ENCODE results near the gene ARL6IP1. TPM values are rescaled to one million over a fixed set of nuclear protein-coding genes. Genes with fewer than 3 reads are reported as not detected.

ARL6IP1 gene
- total RNA-seq, 1 experiment from 2014 or later = 197 TPM

DNA sequence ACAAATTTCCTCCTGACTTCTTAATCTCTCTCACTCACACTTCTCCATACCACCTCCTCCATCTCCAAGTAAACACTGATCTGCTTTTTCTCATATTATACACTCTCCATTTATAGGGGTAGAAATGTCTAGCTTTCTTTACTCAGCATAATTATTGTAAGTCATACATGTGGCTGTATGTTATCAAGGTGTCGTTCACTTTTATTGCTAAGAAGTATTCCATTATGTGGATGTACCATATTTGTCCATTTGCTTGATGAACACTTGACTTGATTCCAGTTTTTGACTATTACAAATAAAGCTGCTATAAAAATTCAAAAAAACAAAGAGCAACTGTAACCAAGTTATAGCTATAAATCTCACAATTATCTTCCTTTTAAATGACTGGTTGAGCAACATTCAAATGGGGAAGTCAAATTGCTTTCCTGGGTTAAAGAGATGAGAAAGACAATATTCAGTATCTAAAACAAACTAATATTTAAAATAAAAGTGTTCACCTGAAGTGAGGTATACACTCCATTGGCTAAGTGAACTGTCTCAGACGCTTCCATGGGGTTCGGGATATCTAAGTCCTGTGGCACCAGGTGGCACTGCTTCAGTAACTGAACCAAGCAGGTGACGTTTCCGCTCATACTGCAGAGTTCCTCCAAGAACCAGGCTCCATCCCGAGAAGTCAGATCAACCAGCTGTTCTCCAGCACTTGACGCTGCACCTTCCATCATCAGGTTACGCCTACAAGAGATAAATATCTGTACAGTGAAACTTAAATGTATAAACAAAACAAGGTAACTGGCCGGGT is 32.6 kb upstream of the ARL6IP1 start:
- Histone ChIP-seq H3K9me3 (ENCODE audit: control insufficient read depth, low read depth, low read length) (no peaks in the 10 kb centered on the region), H4K8ac (replicated peaks; ENCODE audit: insufficient read length, low read depth, low read length) (no peak overlapping the region), H3K23me2 (ENCODE audit: insufficient read length, low read depth, low read length, poor library complexity, severe bottlenecking) (no peaks in the 10 kb centered on the region), H3K18ac (ENCODE audit: insufficient read length, low read depth, low read length) (no peak overlapping the region), H3K4me1 (ENCODE audit: insufficient read depth, low read length) (no peaks in the 10 kb centered on the region), H2BK5ac (ENCODE audit: insufficient read length, low read length) (no peak overlapping the region), H2BK12ac (ENCODE audit: insufficient read length, low read depth, low read length) (no peak overlapping the region), H4K20me1 (ENCODE audit: control insufficient read depth, insufficient read depth, insufficient read length) (no peaks in the 10 kb centered on the region), H3K79me1 (ENCODE audit: insufficient read depth, low read depth, low read length, poor library complexity, severe bottlenecking) (no peaks in the 10 kb centered on the region), H3K4ac (ENCODE audit: low read depth, low read length) (no peak overlapping the region), H3K79me2 (ENCODE audit: insufficient read depth, low read length) (no peaks in the 10 kb centered on the region), H4K91ac (ENCODE audit: insufficient read length, low read depth, low read length) (no peak overlapping the region), H3K56ac (ENCODE audit: insufficient read length, low read depth, low read length) (no peak overlapping the region), H2BK20ac (ENCODE audit: low read depth, low read length, poor library complexity, severe bottlenecking) (no peak overlapping the region), H3K23ac (ENCODE audit: insufficient read length, low read depth, low read length) (no peak overlapping the region), H3K9ac (ENCODE audit: extremely low read depth, insufficient read length, low read length) (no peak overlapping the region), H3K4me2 (ENCODE audit: insufficient read depth, insufficient read length, low read length) (no peak overlapping the region), H3K27ac (ENCODE audit: insufficient read length, low read depth, low read length) (no peak overlapping the region), H2BK120ac (ENCODE audit: low read depth, low read length, poor library complexity, severe bottlenecking) (no peak overlapping the region), H4K5ac (ENCODE audit: insufficient read length, low read depth, low read length) (no peak overlapping the region), H3K27me3 (ENCODE audit: insufficient read depth, low read length) (no peaks in the 10 kb centered on the region), H3T11ph (ENCODE audit: low read length) (no peak overlapping the region), H2BK15ac (ENCODE audit: low read depth, low read length) (no peak overlapping the region), H2AK5ac (ENCODE audit: insufficient read length, low read length) (no peak overlapping the region), H2AFZ (ENCODE audit: low read length) (no peak overlapping the region), H3K14ac (ENCODE audit: insufficient read depth, low read length) (no peak overlapping the region)
- no peak overlapping the region for H3K4me3 Mint-ChIP-seq
- no peaks in the 10 kb centered on the region for H3K4me1 Mint-ChIP-seq
- no peaks in the 10 kb centered on the region for H3K27me3 Mint-ChIP-seq (ENCODE audit: low read depth)
- TF ChIP-seq, protein P1, sequence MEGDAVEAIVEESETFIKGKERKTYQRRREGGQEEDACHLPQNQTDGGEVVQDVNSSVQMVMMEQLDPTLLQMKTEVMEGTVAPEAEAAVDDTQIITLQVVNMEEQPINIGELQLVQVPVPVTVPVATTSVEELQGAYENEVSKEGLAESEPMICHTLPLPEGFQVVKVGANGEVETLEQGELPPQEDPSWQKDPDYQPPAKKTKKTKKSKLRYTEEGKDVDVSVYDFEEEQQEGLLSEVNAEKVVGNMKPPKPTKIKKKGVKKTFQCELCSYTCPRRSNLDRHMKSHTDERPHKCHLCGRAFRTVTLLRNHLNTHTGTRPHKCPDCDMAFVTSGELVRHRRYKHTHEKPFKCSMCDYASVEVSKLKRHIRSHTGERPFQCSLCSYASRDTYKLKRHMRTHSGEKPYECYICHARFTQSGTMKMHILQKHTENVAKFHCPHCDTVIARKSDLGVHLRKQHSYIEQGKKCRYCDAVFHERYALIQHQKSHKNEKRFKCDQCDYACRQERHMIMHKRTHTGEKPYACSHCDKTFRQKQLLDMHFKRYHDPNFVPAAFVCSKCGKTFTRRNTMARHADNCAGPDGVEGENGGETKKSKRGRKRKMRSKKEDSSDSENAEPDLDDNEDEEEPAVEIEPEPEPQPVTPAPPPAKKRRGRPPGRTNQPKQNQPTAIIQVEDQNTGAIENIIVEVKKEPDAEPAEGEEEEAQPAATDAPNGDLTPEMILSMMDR (conservative IDR thresholded peaks at IDR 0.05) = no peak
- WGBS (ENCODE audit: extremely low coverage, insufficient read length, low lambda C conversion rate) = no CpG with 5 or more reads among the region's 9 CpGs
- DNase-seq = no peak
- H3K36me3 Mint-ChIP-seq (ENCODE audit: insufficient read depth in 1 of 3, low read depth in 3 of 3) = peaks cover 49 to 92% (median 88%) of the 10 kb centered on the region in 3 experiments
- peak overlapping the region in 1 of 3 experiments; percentile 51; a peak in 1 of 7 replicates for H3K27ac Mint-ChIP-seq
- H3K9me3 Mint-ChIP-seq = no peaks in the 10 kb centered on the region

Measured in H9 (cell line).